RWPE1 (cell line): ENCODE data around the gene CA10.

Source experiments
- CTCF ChIA-PET: fragments of 350-600 bp; sonication (Branson Sonifier 250); formaldehyde crosslinking; extraction: SDS; loops from one replicate; lab custom pipeline; 2021; lab: Yijun Ruan, JAX
- POLR2A ChIA-PET: fragments of 400-600 bp; formaldehyde crosslinking; extraction: SDS; loops from one replicate; lab custom pipeline; 2020; ENCODE audit warnings: antibody characterized with exemption; ENCODE audit not compliant: low non-redundant PET; lab: Yijun Ruan, JAX
- DNase-seq: peaks from one replicate; pipeline ENCODE4 v3.0.0; 2012; ENCODE audit warnings: low spot score
- H3K27ac ChIP-seq: fragments of 450-650 bp; 2 replicates; pipeline ENCODE4 v1.5.1; 2017
- TF ChIP-seq, protein P1 (sequence below): fragments of 450-650 bp; conservative IDR thresholded peaks from 2 replicates; pipeline ENCODE4 v1.5.1; 2017; ENCODE audit warnings: low read depth, mild to moderate bottlenecking

The CA10 gene

DNA sequence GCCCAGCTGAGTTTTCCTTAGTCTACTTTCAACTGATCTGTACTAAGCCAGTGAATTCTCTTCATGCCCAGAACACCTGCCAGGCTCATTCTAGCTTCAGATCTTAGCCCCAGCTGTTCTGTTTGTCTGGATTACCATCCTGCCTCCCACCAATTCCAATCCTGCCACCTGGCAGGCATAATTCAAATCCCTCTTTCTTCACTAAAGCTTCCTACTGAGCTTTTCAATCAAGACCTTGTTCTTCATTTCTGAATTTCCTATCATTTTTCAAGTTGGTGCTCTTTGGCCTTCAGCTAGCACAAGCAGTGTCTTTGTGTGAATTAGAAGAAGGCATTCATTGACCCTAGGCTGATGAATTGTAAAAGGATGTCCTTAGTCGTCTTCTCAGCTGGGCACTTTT, 540.5 kb downstream of the CA10 start:
- DNase-seq: no peak
- POLR2A ChIA-PET: no interaction called here
- TF ChIP-seq, protein P1, sequence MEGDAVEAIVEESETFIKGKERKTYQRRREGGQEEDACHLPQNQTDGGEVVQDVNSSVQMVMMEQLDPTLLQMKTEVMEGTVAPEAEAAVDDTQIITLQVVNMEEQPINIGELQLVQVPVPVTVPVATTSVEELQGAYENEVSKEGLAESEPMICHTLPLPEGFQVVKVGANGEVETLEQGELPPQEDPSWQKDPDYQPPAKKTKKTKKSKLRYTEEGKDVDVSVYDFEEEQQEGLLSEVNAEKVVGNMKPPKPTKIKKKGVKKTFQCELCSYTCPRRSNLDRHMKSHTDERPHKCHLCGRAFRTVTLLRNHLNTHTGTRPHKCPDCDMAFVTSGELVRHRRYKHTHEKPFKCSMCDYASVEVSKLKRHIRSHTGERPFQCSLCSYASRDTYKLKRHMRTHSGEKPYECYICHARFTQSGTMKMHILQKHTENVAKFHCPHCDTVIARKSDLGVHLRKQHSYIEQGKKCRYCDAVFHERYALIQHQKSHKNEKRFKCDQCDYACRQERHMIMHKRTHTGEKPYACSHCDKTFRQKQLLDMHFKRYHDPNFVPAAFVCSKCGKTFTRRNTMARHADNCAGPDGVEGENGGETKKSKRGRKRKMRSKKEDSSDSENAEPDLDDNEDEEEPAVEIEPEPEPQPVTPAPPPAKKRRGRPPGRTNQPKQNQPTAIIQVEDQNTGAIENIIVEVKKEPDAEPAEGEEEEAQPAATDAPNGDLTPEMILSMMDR: no peak
- CTCF ChIA-PET: no interaction called here
- H3K27ac ChIP-seq: no peak overlapping the region

- ChIA-PET POLR2A (no interaction called here), CTCF (no interaction called here)
- no peak overlapping the region for H3K27ac ChIP-seq
- DNase-seq: no peak
- TF ChIP-seq, protein P1: no peak
Observed at GRCh38 chr17:51613255-51613654, 545.3 kb downstream of the CA10 start.

- DNase-seq: no peak
- POLR2A ChIA-PET: no interaction called here
- no peak overlapping the region for H3K27ac ChIP-seq
- TF ChIP-seq, protein P1: no peak
- CTCF ChIA-PET: no interaction called here
Observed at GRCh38 chr17:51612692-51613091, 545.8 kb downstream of the CA10 start.

DNA sequence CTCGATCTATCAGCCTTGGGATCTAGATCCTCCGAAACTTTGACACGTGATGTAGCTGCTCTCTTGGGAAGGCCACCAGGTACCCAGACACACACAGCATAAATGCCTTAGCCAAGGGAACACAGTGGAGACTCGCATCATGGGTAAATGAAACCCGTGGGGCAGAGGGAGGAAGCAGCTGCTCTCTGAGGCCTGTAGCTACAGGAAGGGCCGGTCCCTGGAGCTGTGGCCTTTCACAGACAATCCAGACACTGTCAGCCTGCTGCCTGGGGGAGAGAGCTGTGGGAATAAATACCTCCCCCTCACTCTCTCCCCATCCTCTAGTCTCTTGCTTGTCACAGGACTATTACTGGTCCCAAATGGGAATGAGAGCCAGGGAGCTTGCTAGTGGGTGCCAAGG, 546.9 kb downstream of the CA10 start:
- CTCF ChIA-PET: no interaction called here
- no peak for DNase-seq
- TF ChIP-seq, protein P1: no peak
- POLR2A ChIA-PET: no interaction called here
- no peak overlapping the region for H3K27ac ChIP-seq

GRCh38 chr17:51610834-51611233, 547.7 kb downstream of the CA10 start:
- DNase-seq: no peak
- ChIA-PET POLR2A (no interaction called here), CTCF (no interaction called here)
- TF ChIP-seq, protein P1: no peak
- no peak overlapping the region for H3K27ac ChIP-seq

GRCh38 chr17:51610155-51610554, 548.4 kb downstream of the CA10 start:
- CTCF ChIA-PET: no interaction called here
- H3K27ac ChIP-seq: no peak overlapping the region
- TF ChIP-seq, protein P1: no peak
- POLR2A ChIA-PET: no interaction called here
- no peak for DNase-seq
